WI38 (cell line): Measurements from ENCODE around the gene CYB5R3.

Experiments used
- H3K4me3 ChIP-seq: 2 replicates; pipeline ENCODE4 v1.5.1; 2011; ENCODE audit warnings: low read depth, mild to moderate bottlenecking, control low read depth, low read length
- CTCF ChIP-seq: IDR thresholded peaks from 2 replicates; pipeline ENCODE4 v1.5.1; 2012; ENCODE audit warnings: low read depth, mild to moderate bottlenecking, control low read depth, low read length

Gene CYB5R3

GRCh38 chr22:42655693-42656092, 6.5 kb upstream of the CYB5R3 start:
- TF ChIP-seq CTCF: no peak
- no peak overlapping the region for H3K4me3 ChIP-seq

- H3K4me3 ChIP-seq: no peak overlapping the region
- TF ChIP-seq CTCF: no peak
These were observed 5.4 kb upstream of the CYB5R3 start for GRCh38 chr22:42654436-42655073.

GRCh38 chr22:42653999-42654398, 4.8 kb upstream of the CYB5R3 start:
- H3K4me3 ChIP-seq: no peak overlapping the region
- no peak for TF ChIP-seq CTCF

- no peak for TF ChIP-seq CTCF
- H3K4me3 ChIP-seq: no peak overlapping the region
These were observed 1.9 kb upstream of the CYB5R3 start for GRCh38 chr22:42651134-42651533.

GRCh38 chr22:42648368-42649245, 585 bp downstream of the CYB5R3 start:
- no peak for TF ChIP-seq CTCF
- peak overlapping the region; percentile 94 for H3K4me3 ChIP-seq

GRCh38 chr22:42648017-42648367, 1.2 kb downstream of the CYB5R3 start:
- peak overlapping the region; percentile 94 for H3K4me3 ChIP-seq
- no peak for TF ChIP-seq CTCF
